Endothelial cell of umbilical vein (primary cell): ENCODE data around the gene IFT27. TPM values are rescaled to one million over a fixed set of nuclear protein-coding genes. Genes with fewer than 3 reads are reported as not detected.

Experiments used
- BruUV-seq: library from RNA; stranded (reverse); fragments of 400-500 nt; replicated peaks from 2 replicates; lab custom pipeline; 2021; lab: Mats Ljungman, UMichigan
- CTCF ChIA-PET: fragments of 300-600, 350-600 bp; sonication (Branson Sonifier 250); formaldehyde crosslinking; loops from one replicate; lab custom pipeline; 2021; ENCODE audit warnings: antibody characterized with exemption, inconsistent platforms; lab: Charles Lee
- POLR2A ChIA-PET: fragments of 300-600, 350-600 bp; sonication (Branson Sonifier 250); formaldehyde crosslinking; loops from one replicate; lab custom pipeline; 2021; ENCODE audit warnings: antibody characterized with exemption, inconsistent platforms; lab: Charles Lee
- DNase-seq: peaks from one replicate; pipeline ENCODE4 v3.0.0-alpha.2; 2011; ENCODE audit warnings: low read depth, low spot score
- FAIRE-seq: peaks from 2 replicates; lab custom pipeline; 2011; peaks lifted over from hg19 to GRCh38; lab: Jason Lieb, UNC
- H2AFZ ChIP-seq: 2 replicates; pipeline ENCODE4 v1.6.0; 2012; ENCODE audit warnings: low read depth, low read length, control low read depth, inconsistent platforms
- H3K27ac ChIP-seq: 2 replicates; pipeline ENCODE4 v1.5.1; 2011; ENCODE audit warnings: low read depth, mild to moderate bottlenecking, control low read depth, low read length, moderate library complexity; ENCODE audit not compliant: insufficient read depth
- H3K27me3 ChIP-seq, 2 experiments: 2 replicates each; pipeline versions ENCODE4 v1.6.0 to v1.6.1; 2011; ENCODE audit warnings: low read length in 2 of 2, mixed read lengths in 1 of 2; ENCODE audit not compliant: control insufficient read depth in 2 of 2, insufficient read depth in 2 of 2
- H3K36me3 ChIP-seq, 2 experiments: 2 replicates in 1 of 2; 3 replicates in 1 of 2; pipeline ENCODE4 v1.5.1; 2011; ENCODE audit warnings: low read length in 2 of 2, mild to moderate bottlenecking in 1 of 2, moderate library complexity in 1 of 2; ENCODE audit not compliant: control insufficient read depth in 2 of 2, insufficient read depth in 2 of 2; ENCODE audit errors: extremely low read depth in 1 of 2
- H3K4me1 ChIP-seq: 3 replicates; pipeline ENCODE4 v1.5.1; 2011; ENCODE audit warnings: mild to moderate bottlenecking, low read length; ENCODE audit not compliant: control insufficient read depth, insufficient read depth; ENCODE audit errors: extremely low read depth
- H3K4me2 ChIP-seq: 2 replicates; pipeline ENCODE4 v1.6.1; 2011; ENCODE audit warnings: low read length, control low read depth, mixed read lengths; ENCODE audit not compliant: insufficient read depth
- H3K4me3 ChIP-seq, 3 experiments: fragments of 200-600 bp in 1 of 3; sonication (generic), shearing (Covaris generic) in 1 of 3; replicated peaks in 1 of 3; 2 replicates each; pipeline ENCODE4 v1.5.1; 2011 to 2016; ENCODE audit warnings: control low read depth in 3 of 3, low read length in 3 of 3, mild to moderate bottlenecking in 2 of 3, inconsistent platforms in 1 of 3, low read depth in 1 of 3, moderate library complexity in 1 of 3; ENCODE audit not compliant: insufficient read depth in 1 of 3
- H3K79me2 ChIP-seq: 2 replicates; pipeline ENCODE4 v1.6.0; 2012; ENCODE audit warnings: low read length, inconsistent platforms; ENCODE audit not compliant: control insufficient read depth, insufficient read depth
- H3K9ac ChIP-seq: replicated peaks from 2 replicates; pipeline ENCODE3; 2011; ENCODE audit warnings: low read length, control low read depth; ENCODE audit not compliant: insufficient read depth; ENCODE audit errors: extremely low read depth
- H3K9me1 ChIP-seq: replicated peaks from 3 replicates; pipeline ENCODE4 v1.6.0; 2011; ENCODE audit warnings: mild to moderate bottlenecking, low read length; ENCODE audit not compliant: control insufficient read depth, insufficient read depth; ENCODE audit errors: extremely low read depth
- H3K9me3 ChIP-seq: replicated peaks from 2 replicates; pipeline ENCODE4 v1.5.1; 2012; ENCODE audit warnings: low read length, inconsistent platforms; ENCODE audit not compliant: control insufficient read depth, insufficient read depth
- H4K20me1 ChIP-seq: replicated peaks from 2 replicates; pipeline ENCODE3; 2011; ENCODE audit warnings: mild to moderate bottlenecking, low read length; ENCODE audit not compliant: control insufficient read depth, insufficient read depth; ENCODE audit errors: extremely low read depth
- CTCF ChIP-seq, 2 donors: IDR thresholded peaks; 1 replicate in 1 of 2; 2 replicates in 1 of 2; pipeline ENCODE4 v1.5.1; 2011; ENCODE audit warnings: low read length in 2 of 2, mild to moderate bottlenecking in 2 of 2, moderate library complexity in 2 of 2, control low read depth in 1 of 2, inconsistent platforms in 1 of 2, low read depth in 1 of 2; ENCODE audit not compliant: insufficient read depth in 1 of 2; ENCODE audit errors: extremely low read depth in 1 of 2
- EZH2 ChIP-seq: IDR thresholded peaks from 2 replicates; pipeline ENCODE4 v1.6.1; 2012; ENCODE audit warnings: borderline replicate concordance, low read depth, mild to moderate bottlenecking, moderate library complexity, low read length, inconsistent platforms; ENCODE audit not compliant: severe bottlenecking
- FOS ChIP-seq: IDR thresholded peaks from 2 replicates; pipeline ENCODE4 v1.6.1; 2011; ENCODE audit warnings: mild to moderate bottlenecking, low read length, moderate library complexity, borderline replicate concordance; ENCODE audit not compliant: insufficient read depth
- GATA2 ChIP-seq: IDR thresholded peaks from 2 replicates; pipeline ENCODE4 v1.7.0; 2011; ENCODE audit warnings: low read depth, mild to moderate bottlenecking, moderate library complexity, mixed read lengths, low read length; ENCODE audit not compliant: insufficient read length, insufficient read depth
- JUN ChIP-seq: IDR thresholded peaks from 2 replicates; pipeline ENCODE4 v1.6.1; 2011; ENCODE audit warnings: borderline replicate concordance, low read depth; ENCODE audit not compliant: insufficient read length, insufficient read depth
- MAX ChIP-seq: IDR thresholded peaks from 2 replicates; pipeline ENCODE4 v1.6.1; 2011; ENCODE audit not compliant: insufficient read depth, insufficient read length
- MYC ChIP-seq: IDR thresholded peaks from one replicate; pipeline ENCODE4 v1.6.1; 2011; ENCODE audit warnings: mild to moderate bottlenecking, low read depth, low read length
- POLR2A ChIP-seq: IDR thresholded peaks from 2 replicates; pipeline ENCODE4 v1.6.1; 2012; ENCODE audit warnings: low read depth, mild to moderate bottlenecking, control low read depth, low read length
- POLR2AphosphoS5 ChIP-seq: IDR thresholded peaks from 2 replicates; pipeline ENCODE4 v1.6.1; 2012; ENCODE audit warnings: low read depth, mild to moderate bottlenecking, control low read depth, low read length, moderate library complexity; ENCODE audit not compliant: insufficient read depth
- dilution Hi-C: fragments of 300-500 bp; cut with MboI; formaldehyde crosslinking; loops from one replicate; pipeline ENCODE4 v1.15.0; 2019; ENCODE audit warnings: low sequenced_read_pairs; ENCODE audit not compliant: extremely low pct_ligation_motif_present
- intact Hi-C: fragments of 100-400 bp; cut with micrococcal nuclease; formaldehyde crosslinking; loops from one replicate; pipeline ENCODE4 v1.10.0; 2022
- polyA plus RNA-seq, 4 experiments: library from polyadenylated mRNA; depleted of rRNA in 3 of 4; stranded (reverse) in 3 of 4; unstranded in 1 of 4; fragments of >200 nt; gene quantifications; 2 replicates each; pipeline versions ENCODE4 v1.2.1 to v1.2.3, GENCODE V29; 2011 to 2012; ENCODE audit warnings: missing spikeins in 1 of 4
- total RNA-seq: library from RNA; stranded (reverse); gene quantifications from 2 replicates; pipeline ENCODE4 v1.2.3, GENCODE V29; 2021

The IFT27 gene
- total and polyA plus RNA-seq, 2 donors (not counting 3 experiments of a cell fraction or from before 2014, with no cell fraction given): 29.9 to 33.7 TPM

- no peaks in the 10 kb centered on the region for H3K9me3 ChIP-seq
- FAIRE-seq: no peak
- BruUV-seq: no TSS peak
- no peak overlapping the region for H3K9ac ChIP-seq
- intact Hi-C loops (no loop called here), dilution Hi-C loops (loop anchor here (10.0 kb wide), 1 partner anchor 57 kb away; no protein-coding TSS in a partner anchor)
- ChIA-PET POLR2A (no interaction called here), CTCF (interaction anchor here (10.8 kb wide), 1 partner anchor 79 kb away, joined by 149 read pairs; no protein-coding TSS in a partner anchor)
- H3K4me3 ChIP-seq: no peak overlapping the region
- H3K27me3 ChIP-seq: no peaks in the 10 kb centered on the region
- peaks cover 15% of the 10 kb centered on the region for H3K4me1 ChIP-seq
- no peaks in the 10 kb centered on the region for H3K9me1 ChIP-seq
- TF ChIP-seq CTCF (IDR thresholded peaks at IDR 0.05; ENCODE audit: extremely low read depth in 1 of 2, insufficient read depth in 1 of 2, low read depth in 1 of 2, low read length in 2 of 2) (no peak), JUN (no peak), POLR2AphosphoS5 (no peak), POLR2A (no peak), EZH2 (no peak), FOS (no peak), MYC (no peak), GATA2 (no peak), MAX (no peak)
- no peaks in the 10 kb centered on the region for H4K20me1 ChIP-seq
- H3K4me2 ChIP-seq: no peak overlapping the region
- H2AFZ ChIP-seq: no peak overlapping the region
- no peaks in the 10 kb centered on the region for H3K36me3 ChIP-seq
- H3K27ac ChIP-seq: no peak overlapping the region
- DNase-seq: no peak
- no peaks in the 10 kb centered on the region for H3K79me2 ChIP-seq
These were observed 2.1 kb upstream of the IFT27 start for GRCh38 chr22:36778020-36778419.
